Measurements from ENCODE around the gene LMX1B.
A peak's percentile ranks its signal among the peaks of the same experiment; 100 is the strongest.

Gene LMX1B

DNA sequence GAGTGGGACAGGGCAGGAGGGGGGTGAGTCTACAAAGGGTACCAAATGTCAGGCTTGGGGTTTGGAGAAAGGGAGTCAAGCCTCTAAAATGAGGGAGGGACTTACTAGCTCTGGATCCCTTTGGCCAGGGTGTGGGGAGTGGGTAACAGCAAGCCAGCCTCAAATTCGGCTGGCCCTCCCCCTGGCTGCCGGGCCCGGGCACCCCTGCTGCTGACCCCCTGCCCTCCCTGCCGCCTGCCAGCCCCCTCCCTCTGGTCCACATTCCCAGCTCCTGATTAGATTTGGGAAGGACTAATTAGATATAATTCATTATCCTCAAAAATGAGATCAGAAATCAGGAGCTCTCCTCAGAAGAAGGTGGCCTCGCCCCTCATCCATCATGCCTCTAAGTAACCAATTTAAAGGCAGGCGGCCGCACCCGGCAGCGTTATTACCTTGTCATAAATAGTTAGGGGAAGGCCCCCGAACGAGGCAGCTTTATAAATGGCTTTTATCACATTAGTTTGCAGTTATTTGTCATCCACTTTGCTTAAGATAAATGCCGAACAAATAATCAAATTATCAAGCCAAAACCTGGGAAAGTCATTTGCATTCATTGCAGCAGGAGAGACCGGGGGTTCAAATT, 44.6 kb downstream of the LMX1B start:
- Histone ChIP-seq H3K36me3 (replicated peaks) (no peaks in the 10 kb centered on the region), H3K9me3 (no peaks in the 10 kb centered on the region), H3K4me3 (no peak overlapping the region), H3K4me1 (no peaks in the 10 kb centered on the region), H3K27me3 (ENCODE audit: low read depth) (no peaks in the 10 kb centered on the region)
- in situ Hi-C loops (cut with MboI; ENCODE audit: low sequenced_read_pairs): no loop called here
- no peak for DNase-seq (ENCODE audit: low spot score in 2 of 2)

DNA sequence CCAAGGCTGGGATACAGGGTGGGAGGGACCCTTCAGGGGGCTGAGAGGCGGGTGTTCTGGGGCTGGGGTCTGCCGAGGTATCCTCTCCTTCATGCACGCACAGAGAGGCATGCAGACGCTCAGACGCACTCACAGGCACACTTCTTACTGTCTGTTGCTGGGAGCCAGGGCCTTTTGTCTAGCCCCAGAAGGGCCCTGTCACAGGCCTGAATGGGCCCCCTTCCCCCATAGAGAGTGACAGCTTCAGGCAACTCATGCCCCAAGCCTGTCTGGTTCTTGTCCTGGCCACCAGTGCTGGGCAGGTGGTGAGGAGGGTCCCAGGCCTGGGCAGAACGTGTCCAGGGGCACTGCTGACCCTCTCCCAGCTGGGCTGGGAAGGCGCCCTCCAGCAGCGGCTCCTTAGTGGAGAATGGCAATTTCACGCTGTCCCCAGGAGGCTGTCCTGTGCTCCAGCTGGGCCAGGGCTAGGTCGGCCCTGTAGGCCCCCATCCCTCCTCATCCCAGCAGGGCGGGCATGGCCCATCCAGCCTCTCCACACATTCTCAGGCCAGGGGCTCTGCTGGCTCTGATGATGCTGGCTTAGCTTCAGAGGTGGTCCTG, 45.3 kb downstream of the LMX1B start:
- no peak for DNase-seq (ENCODE audit: low spot score in 2 of 2)
- Histone ChIP-seq H3K4me3 (no peak overlapping the region), H3K27me3 (ENCODE audit: low read depth) (no peaks in the 10 kb centered on the region), H3K4me1 (no peaks in the 10 kb centered on the region), H3K9me3 (no peaks in the 10 kb centered on the region), H3K36me3 (replicated peaks) (no peaks in the 10 kb centered on the region)
- in situ Hi-C loops (cut with MboI; ENCODE audit: low sequenced_read_pairs): no loop called here

- no peak overlapping the region for H3K4me3 ChIP-seq
- in situ Hi-C loops (cut with MboI; ENCODE audit: low sequenced_read_pairs): no loop called here
- no peaks in the 10 kb centered on the region for H3K27me3 ChIP-seq (ENCODE audit: low read depth)
Measured at GRCh38 chr9:126661122-126661520, 47.4 kb downstream of the LMX1B start.

DNA sequence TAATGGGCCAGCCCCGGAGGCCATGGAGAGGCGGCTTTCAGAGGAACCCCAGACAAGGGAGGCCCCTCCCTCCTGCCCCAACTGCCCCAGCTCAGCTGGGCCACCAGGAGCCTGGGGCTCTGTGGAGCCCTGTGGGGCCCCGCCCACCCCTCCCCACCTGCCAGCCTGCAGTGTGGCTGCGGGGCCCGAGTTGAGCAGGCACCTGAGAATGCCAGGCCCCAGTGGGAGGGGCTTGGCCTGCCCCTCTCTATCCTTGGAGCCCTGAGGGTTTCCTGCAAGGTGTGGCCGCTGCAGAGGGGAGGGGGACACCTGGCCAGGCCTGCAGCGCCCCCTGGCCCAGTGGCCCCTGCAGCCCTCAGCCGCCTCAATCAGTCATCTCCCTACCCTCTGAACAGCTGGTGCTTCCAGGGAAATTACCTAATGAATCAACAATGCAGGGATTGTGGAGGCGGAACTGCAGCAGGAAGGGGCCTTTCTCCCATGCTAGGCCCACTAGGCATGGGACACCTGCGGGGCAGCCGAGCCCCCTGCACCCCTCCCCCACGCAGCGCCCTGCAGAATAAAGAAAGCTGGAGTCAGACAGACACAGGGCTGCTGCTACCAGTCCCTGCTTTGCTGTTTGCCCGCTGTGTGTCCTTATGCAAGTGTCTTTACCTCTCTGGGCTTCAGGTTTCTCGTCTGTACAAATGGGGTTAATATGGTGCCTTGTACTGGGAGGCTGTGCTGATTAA, 48.0 kb downstream of the LMX1B start:
- no peaks in the 10 kb centered on the region for H3K9me3 ChIP-seq
- H3K4me3 ChIP-seq: no peak overlapping the region
- H3K27me3 ChIP-seq (ENCODE audit: low read depth): no peaks in the 10 kb centered on the region
- in situ Hi-C loops (cut with MboI; ENCODE audit: low sequenced_read_pairs): no loop called here
- H3K4me1 ChIP-seq: peaks cover 6% of the 10 kb centered on the region; the same call in 1 of the 2 replicates
- DNase-seq (ENCODE audit: low spot score in 2 of 2): no peak
- H3K36me3 ChIP-seq (replicated peaks): no peaks in the 10 kb centered on the region

More at GRCh38 chr9:126661122-126661520, 47.4 kb downstream of the LMX1B start:
- Histone ChIP-seq H3K36me3 (replicated peaks) (no peaks in the 10 kb centered on the region), H3K4me1 (peaks cover 6% of the 10 kb centered on the region; the same call in 1 of the 2 replicates), H3K9me3 (no peaks in the 10 kb centered on the region)
- DNase-seq (ENCODE audit: low spot score in 2 of 2): no peak

DNA sequence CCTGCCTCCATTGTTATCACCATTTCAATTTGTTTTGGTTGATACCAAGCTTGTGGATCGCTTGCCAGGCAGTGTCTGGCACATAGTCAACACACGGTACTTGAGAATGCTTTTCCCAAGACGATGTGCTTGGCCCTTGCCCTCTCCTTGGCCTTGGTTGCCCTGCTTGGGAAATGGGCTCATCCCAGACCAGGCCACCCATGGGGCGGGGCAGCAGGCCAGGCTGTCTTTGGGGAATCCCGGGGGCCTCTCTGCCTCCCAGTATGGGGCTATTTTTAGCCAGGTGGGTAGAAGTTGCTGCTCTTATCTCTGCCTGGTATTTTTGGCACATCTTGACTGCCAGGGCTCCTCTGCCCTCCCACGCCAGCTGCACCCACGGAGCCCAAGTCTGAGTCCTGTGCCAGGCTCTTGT, 49.9 kb downstream of the LMX1B start:
- H3K9me3 ChIP-seq: no peaks in the 10 kb centered on the region
- no peaks in the 10 kb centered on the region for H3K36me3 ChIP-seq (replicated peaks)
- DNase-seq (ENCODE audit: low spot score in 2 of 2): no peak
- H3K4me3 ChIP-seq: no peak overlapping the region
- no peaks in the 10 kb centered on the region for H3K27me3 ChIP-seq (ENCODE audit: low read depth)
- in situ Hi-C loops (cut with MboI; ENCODE audit: low sequenced_read_pairs): no loop called here
- peaks cover 6% of the 10 kb centered on the region; the same call in 1 of the 2 replicates for H3K4me1 ChIP-seq

DNA sequence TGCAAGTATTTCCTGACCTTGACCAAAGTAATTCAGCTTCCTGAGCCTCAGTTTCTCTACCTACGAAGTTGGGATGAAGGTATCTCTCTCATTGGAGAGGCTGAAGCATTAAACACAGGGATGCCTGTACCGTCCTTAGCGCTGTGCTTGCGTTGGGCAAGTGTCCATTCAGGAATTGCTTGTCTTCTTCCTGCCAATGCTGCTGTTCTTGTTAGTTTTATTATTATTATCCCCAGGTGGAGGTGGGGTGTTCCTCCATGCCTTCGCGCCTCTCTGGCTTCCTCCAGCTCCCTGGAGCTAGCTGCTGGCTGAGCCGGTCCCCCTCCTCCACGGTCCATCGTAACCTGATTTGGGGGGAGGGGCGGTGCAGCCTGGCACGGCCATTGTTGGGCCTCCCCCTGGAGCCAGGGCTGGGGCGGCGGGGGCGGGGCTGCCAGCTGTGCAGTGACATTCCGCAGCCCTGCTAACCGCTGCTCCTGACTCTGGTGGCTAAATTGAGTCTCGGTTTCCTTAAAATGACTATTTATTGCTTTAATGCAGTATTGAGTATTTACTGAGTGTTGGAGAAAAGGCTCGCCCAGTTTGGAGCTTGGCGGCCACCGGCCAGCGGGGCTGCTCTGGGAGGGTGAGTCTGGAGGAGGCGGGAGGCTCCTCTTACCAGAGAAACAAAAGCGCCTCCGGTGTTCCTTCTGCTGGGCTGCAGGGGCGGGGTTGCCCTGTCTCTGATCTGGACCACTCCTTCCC, 51.3 kb downstream of the LMX1B start:
- H3K27me3 ChIP-seq (ENCODE audit: low read depth): no peaks in the 10 kb centered on the region
- DNase-seq (ENCODE audit: low spot score in 2 of 2): peak in 1 of 2 experiments; percentile 45
- H3K4me3 ChIP-seq: no peak overlapping the region
- in situ Hi-C loops (cut with MboI; ENCODE audit: low sequenced_read_pairs): no loop called here
- H3K4me1 ChIP-seq: peaks cover 6% of the 10 kb centered on the region; the same call in 1 of the 2 replicates
- H3K36me3 ChIP-seq (replicated peaks): no peaks in the 10 kb centered on the region
- no peaks in the 10 kb centered on the region for H3K9me3 ChIP-seq

GRCh38 chr9:126665644-126666035, 51.9 kb downstream of the LMX1B start:
- no peak for DNase-seq (ENCODE audit: low spot score in 2 of 2)
- in situ Hi-C loops (cut with MboI; ENCODE audit: low sequenced_read_pairs): no loop called here
- Histone ChIP-seq H3K4me3 (no peak overlapping the region), H3K4me1 (peaks cover 6% of the 10 kb centered on the region; the same call in 1 of the 2 replicates), H3K36me3 (replicated peaks) (no peaks in the 10 kb centered on the region), H3K27me3 (ENCODE audit: low read depth) (no peaks in the 10 kb centered on the region), H3K9me3 (no peaks in the 10 kb centered on the region)

- Histone ChIP-seq H3K27me3 (ENCODE audit: low read depth) (no peaks in the 10 kb centered on the region), H3K36me3 (replicated peaks) (no peaks in the 10 kb centered on the region), H3K4me3 (no peak overlapping the region), H3K9me3 (no peaks in the 10 kb centered on the region), H3K4me1 (peaks cover 6% of the 10 kb centered on the region; the same call in 1 of the 2 replicates)
- in situ Hi-C loops (cut with MboI; ENCODE audit: low sequenced_read_pairs): no loop called here
- no peak for DNase-seq (ENCODE audit: low spot score in 2 of 2)
Measured at GRCh38 chr9:126666155-126666803, 52.6 kb downstream of the LMX1B start.

DNA sequence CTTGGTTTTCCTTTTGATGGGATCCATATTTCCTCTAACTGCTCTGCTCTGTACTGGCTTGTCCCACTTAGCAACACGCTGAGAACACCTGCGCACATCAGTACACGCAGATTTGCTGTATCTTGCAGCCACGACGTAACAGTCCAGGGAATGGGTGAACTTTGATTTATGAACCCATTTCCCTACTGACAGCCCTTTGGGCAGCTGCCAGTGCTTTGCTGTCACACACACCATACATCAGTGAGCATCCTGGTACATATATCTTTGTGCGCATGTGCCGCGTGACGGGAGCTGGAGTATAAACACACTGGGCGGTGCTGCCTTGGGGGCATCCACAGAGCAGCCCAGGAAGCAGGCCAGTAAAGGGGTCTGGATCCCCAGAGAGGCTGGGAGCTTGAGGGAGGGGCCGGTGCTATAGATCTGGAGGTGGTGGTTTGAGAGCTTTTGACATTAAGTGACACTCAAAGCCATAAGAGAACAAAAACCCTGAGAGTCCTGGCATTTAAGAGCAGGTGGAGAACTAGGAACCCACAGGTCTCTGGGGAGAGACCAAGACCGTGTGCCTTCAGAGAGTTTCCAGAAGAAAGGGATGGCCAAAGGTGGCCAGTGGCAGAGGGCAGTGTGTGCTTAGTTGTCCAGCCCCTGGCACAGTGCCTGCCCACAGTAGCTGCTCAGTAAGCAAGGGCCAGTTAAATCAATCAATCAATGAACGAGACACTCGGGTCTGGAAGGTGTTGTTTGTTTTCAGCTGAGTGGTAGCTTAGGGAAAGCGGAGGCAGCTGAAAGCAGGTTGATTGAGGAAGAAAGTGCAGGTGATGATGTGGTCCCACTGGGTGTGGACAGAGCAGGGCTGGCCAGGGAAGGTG, 53.7 kb downstream of the LMX1B start:
- Histone ChIP-seq H3K4me3 (no peak overlapping the region), H3K27me3 (ENCODE audit: low read depth) (no peaks in the 10 kb centered on the region), H3K4me1 (peaks cover 6% of the 10 kb centered on the region; the same call in 1 of the 2 replicates), H3K36me3 (replicated peaks) (no peaks in the 10 kb centered on the region), H3K9me3 (no peaks in the 10 kb centered on the region)
- DNase-seq (ENCODE audit: low spot score in 2 of 2): peak in 1 of 2 experiments; percentile 38
- in situ Hi-C loops (cut with MboI; ENCODE audit: low sequenced_read_pairs): no loop called here

- Histone ChIP-seq H3K9me3 (no peaks in the 10 kb centered on the region), H3K4me1 (peaks cover 6% of the 10 kb centered on the region; the same call in 1 of the 2 replicates), H3K27me3 (ENCODE audit: low read depth) (no peaks in the 10 kb centered on the region), H3K4me3 (no peak overlapping the region), H3K36me3 (replicated peaks) (no peaks in the 10 kb centered on the region)
- DNase-seq (ENCODE audit: low spot score in 2 of 2): no peak
- in situ Hi-C loops (cut with MboI; ENCODE audit: low sequenced_read_pairs): no loop called here
Measured at GRCh38 chr9:126668058-126668457, 54.3 kb downstream of the LMX1B start.

DNA sequence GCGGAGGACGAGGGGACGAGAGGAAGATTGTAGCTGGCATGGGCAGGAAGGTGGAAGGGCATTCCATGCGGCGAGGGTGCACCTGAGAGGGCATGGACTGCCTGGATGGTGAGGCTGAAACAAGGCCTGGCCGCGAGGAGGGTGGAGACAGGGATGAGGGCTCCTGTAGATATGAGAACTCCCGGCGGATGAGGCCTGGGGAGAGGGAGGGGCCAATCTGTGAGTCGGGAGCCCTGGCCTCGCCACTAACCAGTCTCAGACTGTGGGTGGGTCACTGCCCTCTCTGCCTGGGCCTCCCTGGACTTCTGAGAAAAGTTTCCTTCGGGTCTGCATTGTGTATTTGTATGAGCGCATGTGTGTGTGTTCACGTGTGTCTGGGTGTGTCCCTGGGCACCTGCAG, 55.4 kb downstream of the LMX1B start:
- H3K9me3 ChIP-seq: no peaks in the 10 kb centered on the region
- no peak for DNase-seq (ENCODE audit: low spot score in 2 of 2)
- H3K27me3 ChIP-seq (ENCODE audit: low read depth): no peaks in the 10 kb centered on the region
- in situ Hi-C loops (cut with MboI; ENCODE audit: low sequenced_read_pairs): no loop called here
- peaks cover 6% of the 10 kb centered on the region; the same call in 1 of the 2 replicates for H3K4me1 ChIP-seq
- H3K4me3 ChIP-seq: no peak overlapping the region
- H3K36me3 ChIP-seq (replicated peaks): no peaks in the 10 kb centered on the region

- in situ Hi-C loops (cut with MboI; ENCODE audit: low sequenced_read_pairs): no loop called here
- DNase-seq (ENCODE audit: low spot score in 2 of 2): no peak
- Histone ChIP-seq H3K36me3 (replicated peaks) (no peaks in the 10 kb centered on the region), H3K4me1 (peaks cover 5% of the 10 kb centered on the region; the same call in 1 of the 2 replicates), H3K9me3 (no peaks in the 10 kb centered on the region), H3K4me3 (no peak overlapping the region), H3K27me3 (ENCODE audit: low read depth) (no peaks in the 10 kb centered on the region)
Measured at GRCh38 chr9:126670270-126670669, 56.5 kb downstream of the LMX1B start.

Data from HAP-1 (cell line).